Measurements from ENCODE around the gene UBE2Z.
A peak's percentile ranks its signal among the peaks of the same experiment; 100 is the strongest.

UBE2Z gene

GRCh38 chr17:48890086-48890485, 18.1 kb upstream of the UBE2Z start:
- Histone ChIP-seq H3K36me3 (ENCODE audit: insufficient read depth, low read length) (0 out of 2 replicates have a peak, but pooled peaks cover 3% of the 10 kb centered on the region), H3K9ac (ENCODE audit: low read depth, low read length) (no peak overlapping the region), H3K9me3 (ENCODE audit: control insufficient read depth, insufficient read depth, low read length) (no peaks in the 10 kb centered on the region), H3K4me1 (ENCODE audit: insufficient read depth, low read length) (peaks cover 8% of the 10 kb centered on the region)

GRCh38 chr17:48892940-48893645, 15.1 kb upstream of the UBE2Z start:
- peaks cover 16% of the 10 kb centered on the region; the same call in 1 of the 2 replicates for H3K36me3 ChIP-seq (ENCODE audit: insufficient read depth, low read length)
- H3K9ac ChIP-seq (ENCODE audit: low read depth, low read length) = peak overlapping the region; percentile 91
- H3K4me1 ChIP-seq (ENCODE audit: insufficient read depth, low read length) = peaks cover 3% of the 10 kb centered on the region; the same call in 1 of the 2 replicates
- no peaks in the 10 kb centered on the region for H3K9me3 ChIP-seq (ENCODE audit: control insufficient read depth, insufficient read depth, low read length)

- Histone ChIP-seq H3K9me3 (ENCODE audit: control insufficient read depth, insufficient read depth, low read length) (no peaks in the 10 kb centered on the region), H3K4me1 (ENCODE audit: insufficient read depth, low read length) (peaks cover 4% of the 10 kb centered on the region), H3K9ac (ENCODE audit: low read depth, low read length) (peak overlapping the region; percentile 91), H3K36me3 (ENCODE audit: insufficient read depth, low read length) (peaks cover 17% of the 10 kb centered on the region; the same call in 1 of the 2 replicates)
Measured at GRCh38 chr17:48893646-48894508, 14.3 kb upstream of the UBE2Z start.

- Histone ChIP-seq H3K9ac (ENCODE audit: low read depth, low read length) (no peak overlapping the region), H3K4me1 (ENCODE audit: insufficient read depth, low read length) (peaks cover 4% of the 10 kb centered on the region), H3K36me3 (ENCODE audit: insufficient read depth, low read length) (peaks cover 17% of the 10 kb centered on the region; the same call in 1 of the 2 replicates), H3K9me3 (ENCODE audit: control insufficient read depth, insufficient read depth, low read length) (no peaks in the 10 kb centered on the region)
Measured at GRCh38 chr17:48894886-48895285, 13.3 kb upstream of the UBE2Z start.

- Histone ChIP-seq H3K36me3 (ENCODE audit: insufficient read depth, low read length) (0 out of 2 replicates have a peak, but pooled peaks cover 4% of the 10 kb centered on the region), H3K9me3 (ENCODE audit: control insufficient read depth, insufficient read depth, low read length) (no peaks in the 10 kb centered on the region), H3K4me1 (ENCODE audit: insufficient read depth, low read length) (peaks cover 4% of the 10 kb centered on the region; the same call in 1 of the 2 replicates), H3K9ac (ENCODE audit: low read depth, low read length) (no peak overlapping the region)
Measured at GRCh38 chr17:48901241-48901640, 7.0 kb upstream of the UBE2Z start.

- Histone ChIP-seq H3K9me3 (ENCODE audit: control insufficient read depth, insufficient read depth, low read length) (no peaks in the 10 kb centered on the region), H3K9ac (ENCODE audit: low read depth, low read length) (no peak overlapping the region), H3K36me3 (ENCODE audit: insufficient read depth, low read length) (no peaks in the 10 kb centered on the region), H3K4me1 (ENCODE audit: insufficient read depth, low read length) (no peaks in the 10 kb centered on the region; the same call in 1 of the 2 replicates)
Measured at GRCh38 chr17:48903401-48903800, 4.8 kb upstream of the UBE2Z start.

- Histone ChIP-seq H3K4me1 (ENCODE audit: insufficient read depth, low read length) (no peaks in the 10 kb centered on the region), H3K9ac (ENCODE audit: low read depth, low read length) (no peak overlapping the region), H3K9me3 (ENCODE audit: control insufficient read depth, insufficient read depth, low read length) (no peaks in the 10 kb centered on the region), H3K36me3 (ENCODE audit: insufficient read depth, low read length) (no peaks in the 10 kb centered on the region)
Measured at GRCh38 chr17:48904428-48904827, 3.8 kb upstream of the UBE2Z start.

GRCh38 chr17:48905987-48906515, 2.2 kb upstream of the UBE2Z start:
- no peaks in the 10 kb centered on the region for H3K9me3 ChIP-seq (ENCODE audit: control insufficient read depth, insufficient read depth, low read length)
- peaks cover 14% of the 10 kb centered on the region for H3K4me1 ChIP-seq (ENCODE audit: insufficient read depth, low read length)
- H3K36me3 ChIP-seq (ENCODE audit: insufficient read depth, low read length) = peaks cover 9% of the 10 kb centered on the region
- H3K9ac ChIP-seq (ENCODE audit: low read depth, low read length) = no peak overlapping the region

- Histone ChIP-seq H3K4me1 (ENCODE audit: insufficient read depth, low read length) (peaks cover 14% of the 10 kb centered on the region), H3K36me3 (ENCODE audit: insufficient read depth, low read length) (peaks cover 24% of the 10 kb centered on the region), H3K9ac (ENCODE audit: low read depth, low read length) (peak overlapping the region; percentile 55), H3K9me3 (ENCODE audit: control insufficient read depth, insufficient read depth, low read length) (no peaks in the 10 kb centered on the region)
Measured at GRCh38 chr17:48907713-48908046, 527 bp upstream of the UBE2Z start.

GRCh38 chr17:48908853-48909394, 717 bp downstream of the UBE2Z start:
- Histone ChIP-seq H3K9ac (ENCODE audit: low read depth, low read length) (peak overlapping the region; percentile 73), H3K4me1 (ENCODE audit: insufficient read depth, low read length) (peaks cover 14% of the 10 kb centered on the region), H3K36me3 (ENCODE audit: insufficient read depth, low read length) (peaks cover 35% of the 10 kb centered on the region), H3K9me3 (ENCODE audit: control insufficient read depth, insufficient read depth, low read length) (no peaks in the 10 kb centered on the region)

- Histone ChIP-seq H3K4me1 (ENCODE audit: insufficient read depth, low read length) (peaks cover 14% of the 10 kb centered on the region), H3K9ac (ENCODE audit: low read depth, low read length) (peak overlapping the region; percentile 73; the same call in 1 of the 2 replicates), H3K36me3 (ENCODE audit: insufficient read depth, low read length) (peaks cover 41% of the 10 kb centered on the region)
Measured at GRCh38 chr17:48909783-48910182, 1.6 kb downstream of the UBE2Z start.

GRCh38 chr17:48910370-48910769, 2.2 kb downstream of the UBE2Z start:
- H3K36me3 ChIP-seq (ENCODE audit: insufficient read depth, low read length) = peaks cover 46% of the 10 kb centered on the region
- H3K9ac ChIP-seq (ENCODE audit: low read depth, low read length) = no peak overlapping the region
- H3K4me1 ChIP-seq (ENCODE audit: insufficient read depth, low read length) = peaks cover 17% of the 10 kb centered on the region
- no peaks in the 10 kb centered on the region for H3K9me3 ChIP-seq (ENCODE audit: control insufficient read depth, insufficient read depth, low read length)

More at GRCh38 chr17:48909783-48910182, 1.6 kb downstream of the UBE2Z start:
- no peaks in the 10 kb centered on the region for H3K9me3 ChIP-seq (ENCODE audit: control insufficient read depth, insufficient read depth, low read length)

- peaks cover 17% of the 10 kb centered on the region for H3K4me1 ChIP-seq (ENCODE audit: insufficient read depth, low read length)
- H3K9ac ChIP-seq (ENCODE audit: low read depth, low read length) = no peak overlapping the region
- H3K9me3 ChIP-seq (ENCODE audit: control insufficient read depth, insufficient read depth, low read length) = no peaks in the 10 kb centered on the region
- H3K36me3 ChIP-seq (ENCODE audit: insufficient read depth, low read length) = peaks cover 59% of the 10 kb centered on the region
Measured at GRCh38 chr17:48912476-48912875, 4.3 kb downstream of the UBE2Z start.
